Kidney (tissue), 14 donors: ENCODE results near the gene DSTN. TPM values are rescaled to one million over a fixed set of nuclear protein-coding genes. Genes with fewer than 3 reads are reported as not detected.

Experiments used
- DNase-seq, 5 donors: peaks; one replicate each; pipeline ENCODE4 v3.0.0-alpha.2; 2013 to 2020
- FAIRE-seq: peaks from 2 replicates; lab custom pipeline; 2012; peaks lifted over from hg19 to GRCh38; lab: Jason Lieb, UNC
- H3K27ac ChIP-seq, 2 donors: one replicate each; pipeline ENCODE4 v1.7.0; 2013; ENCODE audit warnings: low read depth in 2 of 2, low read length in 2 of 2, inconsistent platforms in 1 of 2
- H3K27me3 ChIP-seq: one replicate; pipeline ENCODE4 v1.7.1; 2013; ENCODE audit warnings: low read length, inconsistent platforms; ENCODE audit not compliant: control insufficient read depth, insufficient read depth
- H3K36me3 ChIP-seq, 3 donors: one replicate each; pipeline versions ENCODE4 v1.7.0 to v1.7.1; 2013; ENCODE audit warnings: low read length in 3 of 3, control low read depth in 1 of 3, inconsistent platforms in 1 of 3; ENCODE audit not compliant: insufficient read depth in 3 of 3, control insufficient read depth in 2 of 3
- H3K4me1 ChIP-seq, 3 donors: one replicate each; pipeline versions ENCODE4 v1.7.0 to v1.7.1; 2013; ENCODE audit warnings: low read length in 3 of 3, inconsistent platforms in 1 of 3, low read depth in 1 of 3; ENCODE audit not compliant: control insufficient read depth in 2 of 3, insufficient read depth in 2 of 3
- H3K4me3 ChIP-seq, 3 donors: one replicate each; pipeline versions ENCODE4 v1.7.0 to v1.8.1; 2013; ENCODE audit warnings: low read length in 3 of 3, control low read depth in 1 of 3, inconsistent platforms in 1 of 3
- H3K9ac ChIP-seq, 3 donors: one replicate each; pipeline versions ENCODE4 v1.7.0 to v1.7.1; 2013; ENCODE audit warnings: low read length in 3 of 3, control low read depth in 1 of 3, inconsistent platforms in 1 of 3
- H3K9me3 ChIP-seq, 3 donors: one replicate each; pipeline versions ENCODE4 v1.7.0 to v1.7.1; 2013; ENCODE audit warnings: low read length in 3 of 3, control low read depth in 1 of 3, inconsistent platforms in 1 of 3; ENCODE audit not compliant: control insufficient read depth in 2 of 3, insufficient read depth in 1 of 3
- intact Hi-C: fragments of 100-400 bp; cut with DNase I; formaldehyde crosslinking; loops from one replicate; pipeline ENCODE4 v1.11.1; 2022
- polyA plus RNA-seq: library from polyadenylated mRNA; stranded (reverse); fragments of 350-450 nt; fragmentation: Illumina TruSeq; extraction: RNeasy Lipid Tissue Mini Kit (QIAGEN cat#74804); gene quantifications from one replicate; pipeline ENCODE4 v1.2.3, GENCODE V29; 2014; ENCODE audit warnings: low read depth, low replicate concordance; ENCODE audit not compliant: insufficient read depth
- total RNA-seq: library from RNA; stranded (reverse); fragmentation: NEBNext Ultra II Directional; extraction: Animal tissue kit (Norgen Biotek cat#: 25700); gene quantifications from one replicate; pipeline ENCODE4 v1.2.1, GENCODE V29; 2021
- TF ChIP-seq, protein P1 (sequence below): IDR thresholded peaks from 3 replicates; pipeline ENCODE4 v1.5.1; 2012; ENCODE audit warnings: mild to moderate bottlenecking, moderate library complexity, borderline replicate concordance; ENCODE audit not compliant: insufficient read depth; ENCODE audit errors: extremely low read depth
- donor health status: control.
- donor health status: control.
- donor health status: control.
- donor health status: control.
- donor health status: control.
- donor health status: DM: yes; HTN: yes; CAD: no.
- donor health status: Normal renal cell carcinoma (clear cell type).

Gene DSTN
- total and polyA plus RNA-seq, 2 donors from 2014 or later: 409 to 525 TPM

DNA sequence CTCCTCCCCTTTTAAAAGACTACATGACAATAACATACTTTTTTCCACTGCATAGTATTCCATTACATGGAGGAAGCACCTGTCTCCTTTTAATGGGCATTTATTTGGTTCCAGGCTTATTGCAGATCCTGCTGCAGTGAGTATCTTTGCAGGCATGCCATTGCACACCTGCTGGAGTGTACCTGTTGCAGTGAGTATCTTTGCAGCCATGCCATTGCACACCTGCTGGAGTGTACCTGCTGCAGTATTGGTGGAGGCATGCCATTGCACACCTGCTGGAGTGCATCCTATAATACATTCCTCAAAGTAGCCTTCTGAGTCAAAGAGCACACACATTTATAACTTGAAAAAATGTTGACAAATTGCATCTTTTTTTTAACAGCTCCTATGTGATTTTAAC lies 40.3 kb upstream of the DSTN start:
- Histone ChIP-seq H3K27me3 (no peaks in the 10 kb centered on the region), H3K9me3 (no peaks in the 10 kb centered on the region), H3K4me3 (no peak overlapping the region), H3K27ac (no peak overlapping the region), H3K4me1 (peaks cover 0 to 4% (median 0%) of the 10 kb centered on the region in 3 donors), H3K36me3 (no peaks in the 10 kb centered on the region), H3K9ac (no peak overlapping the region)
- no peak for DNase-seq
- no peak for FAIRE-seq
- TF ChIP-seq, protein P1, sequence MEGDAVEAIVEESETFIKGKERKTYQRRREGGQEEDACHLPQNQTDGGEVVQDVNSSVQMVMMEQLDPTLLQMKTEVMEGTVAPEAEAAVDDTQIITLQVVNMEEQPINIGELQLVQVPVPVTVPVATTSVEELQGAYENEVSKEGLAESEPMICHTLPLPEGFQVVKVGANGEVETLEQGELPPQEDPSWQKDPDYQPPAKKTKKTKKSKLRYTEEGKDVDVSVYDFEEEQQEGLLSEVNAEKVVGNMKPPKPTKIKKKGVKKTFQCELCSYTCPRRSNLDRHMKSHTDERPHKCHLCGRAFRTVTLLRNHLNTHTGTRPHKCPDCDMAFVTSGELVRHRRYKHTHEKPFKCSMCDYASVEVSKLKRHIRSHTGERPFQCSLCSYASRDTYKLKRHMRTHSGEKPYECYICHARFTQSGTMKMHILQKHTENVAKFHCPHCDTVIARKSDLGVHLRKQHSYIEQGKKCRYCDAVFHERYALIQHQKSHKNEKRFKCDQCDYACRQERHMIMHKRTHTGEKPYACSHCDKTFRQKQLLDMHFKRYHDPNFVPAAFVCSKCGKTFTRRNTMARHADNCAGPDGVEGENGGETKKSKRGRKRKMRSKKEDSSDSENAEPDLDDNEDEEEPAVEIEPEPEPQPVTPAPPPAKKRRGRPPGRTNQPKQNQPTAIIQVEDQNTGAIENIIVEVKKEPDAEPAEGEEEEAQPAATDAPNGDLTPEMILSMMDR: no peak
- intact Hi-C loops: no loop called here

DNA sequence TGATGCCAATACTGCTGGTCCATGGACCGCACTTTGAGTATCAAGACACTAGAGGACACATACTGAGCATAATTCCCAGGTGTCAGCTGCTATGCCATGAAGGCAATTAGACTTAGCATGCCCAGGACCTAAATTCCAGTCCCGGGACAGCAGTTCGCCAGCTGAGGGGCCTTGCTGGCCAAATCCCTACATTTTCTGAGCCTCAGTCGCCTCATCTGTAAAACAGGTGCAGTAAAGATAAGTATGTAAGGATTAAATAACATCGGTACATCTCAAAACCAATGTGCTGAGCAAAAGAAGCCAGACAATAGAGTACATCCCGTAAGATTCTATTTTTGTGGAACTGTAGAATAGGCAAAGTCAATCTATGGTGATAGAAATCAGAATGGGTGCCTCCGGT lies 39.7 kb upstream of the DSTN start:
- FAIRE-seq (no peak), DNase-seq (no peak)
- Histone ChIP-seq H3K9ac (no peak overlapping the region), H3K27ac (no peak overlapping the region), H3K4me1 (peaks cover 0 to 4% (median 0%) of the 10 kb centered on the region in 3 donors), H3K4me3 (no peak overlapping the region), H3K27me3 (no peaks in the 10 kb centered on the region), H3K36me3 (no peaks in the 10 kb centered on the region), H3K9me3 (no peaks in the 10 kb centered on the region)
- intact Hi-C loops: no loop called here
- TF ChIP-seq, protein P1: no peak

DNA sequence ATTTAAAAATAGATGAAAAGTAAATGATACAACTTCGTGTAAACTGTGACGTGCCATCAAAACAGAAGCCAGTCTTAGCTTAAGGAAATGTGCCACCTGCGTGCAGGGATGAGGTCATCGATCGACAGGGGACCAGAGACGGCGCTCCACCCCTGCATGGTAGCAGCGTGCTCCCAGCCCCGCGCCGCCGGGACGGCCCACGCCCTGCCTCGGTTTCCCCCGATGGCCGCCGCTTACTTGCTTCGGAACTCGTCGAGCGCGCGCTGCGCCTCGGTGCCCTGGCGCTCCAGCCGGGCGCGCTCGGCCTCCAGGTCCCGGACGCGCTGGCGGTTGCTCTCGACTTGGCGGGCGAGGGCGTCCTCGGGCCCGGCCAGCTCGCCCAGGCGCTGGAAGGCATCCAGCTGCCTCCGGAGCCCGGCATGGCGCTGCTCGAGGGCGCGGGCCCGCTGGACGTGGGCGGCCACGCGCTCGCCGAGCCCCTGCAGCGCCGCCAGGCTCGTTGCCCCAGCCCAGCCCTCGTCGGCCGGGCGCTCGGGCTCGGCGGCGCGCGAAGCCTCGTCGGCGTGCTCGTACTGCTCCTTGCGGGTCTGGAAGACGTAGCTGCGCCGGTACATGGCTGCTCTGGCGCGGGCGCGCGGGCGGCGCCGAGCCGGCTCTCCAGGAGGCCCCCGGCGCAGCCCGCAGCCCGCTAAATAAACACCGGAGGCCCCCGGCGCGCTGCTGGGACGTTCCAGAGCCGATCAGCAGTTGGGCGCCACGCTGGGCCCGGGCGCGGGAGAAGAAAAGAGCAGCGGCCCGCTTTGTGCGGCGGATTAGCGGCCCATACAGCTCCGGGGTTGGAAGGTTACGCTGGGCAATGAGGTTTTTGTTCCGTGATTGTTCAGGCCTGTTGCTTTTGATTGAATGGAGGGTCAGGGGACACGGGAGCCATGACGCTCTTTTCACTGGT lies 38.9 kb upstream of the DSTN start, which contains the start of gene BFSP1:
TSS of gene BFSP1 (minus strand) at position 664 of the 949 bp plus-strand sequence. CDS start at position 614, 50 bp downstream.
- intact Hi-C loops: no loop called here
- no peak for FAIRE-seq
- peak; percentile 68 to 82 (median 80) for DNase-seq

More for the DNA sequence above, 38.9 kb upstream of the DSTN start, which contains the start of gene BFSP1:
- TF ChIP-seq, protein P1: no peak
- Histone ChIP-seq H3K9ac (peak within 1 kb of the TSS; percentile 29 to 60 (median 43)), H3K4me3 (peak within 1 kb of the TSS; percentile 52 to 64 (median 52)), H3K27ac (peak within 1 kb of the TSS in 1 of 2 donors; percentile 14), H3K27me3 (no peaks in the 10 kb centered on the region), H3K36me3 (no peaks in the 10 kb centered on the region), H3K4me1 (peaks cover 0 to 2% (median 0%) of the 10 kb centered on the region in 3 donors), H3K9me3 (no peaks in the 10 kb centered on the region)
